Heart left ventricle (tissue), 13 donors: ENCODE data around the gene TRMT11.

Experiments used
- CTCF ChIP-seq, 12 donors: fragments of 200-600 bp; sonication (generic) in 4 of 12; IDR thresholded peaks; one replicate each; pipeline versions ENCODE4 v1.5.0 to v1.8.0; 2018 to 2022; ENCODE audit warnings: antibody characterized with exemption in 12 of 12, mild to moderate bottlenecking in 5 of 12
- POLR2A ChIP-seq, 2 donors: fragments of 450-650 bp; IDR thresholded peaks; one replicate each; pipeline ENCODE4 v1.6.1; 2017; ENCODE audit warnings: antibody characterized with exemption in 2 of 2, mild to moderate bottlenecking in 2 of 2, moderate library complexity in 2 of 2
- donor health status: ischemic (EF 13 %, LVEDD 7.1; RV severe dilation, severe dysfunction).
- donor health status: DM: no; HTN: yes; CAD: no.
- donor health status: DM: no; HTN: no; CAD: no.
- donor health status: ischemic (EF 25% LVEDD 6.9; RV normal size, moderate dysfunction).
- donor health status: ischemic (EF 25% LVEDD 5.7; RV mildly dilated, moderate dysfunction).
- donor health status: ischemic (EF 35%, LVEDD 5.7; RV mildly dilated, moderate dysfunction).
- donor health status: nonischemic (EF 11% LVEDD 7.7; RV severe dilation, severe dysfunction).
- donor health status: DM: yes; HTN: yes; CAD: no.
- donor health status: PGD.
- donor health status: ischemic (EF 29% LVEDD 5.4; RV normal size, mild dysfunction).
- donor health status: nonischemic (EF 23%, LVEDD 6.1; RV moderate dilation, normal function).

GRCh38 chr6:125987026-125987617 lies 782 bp downstream of the TRMT11 start:
- TF ChIP-seq POLR2A (IDR thresholded peaks at IDR 0.05) (no peak), CTCF (IDR thresholded peaks at IDR 0.05) (no peak)
